Epithelial cell of umbilical artery (primary cell): ENCODE results near the gene TTC34. TPM values are rescaled to one million over a fixed set of nuclear protein-coding genes. Genes with fewer than 3 reads are reported as not detected.

ENCODE experiments used
- total RNA-seq: library from RNA; depleted of rRNA; stranded (reverse); fragments of >200 nt; gene quantifications from 2 replicates; pipeline ENCODE4 v1.2.3, GENCODE V29; 2014

TTC34 gene
- under 0.01 and 0.15 TPM in 2 replicates for total RNA-seq

GRCh38 chr1:2801535-2802291, at the start of gene TTC34:
Gene TTC34 (minus strand): TSS chr1:2801693. CDS start chr1:2800827, 866 bp downstream.

GRCh38 chr1:2632561-2633361, 168.7 kb downstream of the TTC34 start, which contains the start of gene MMEL1:
Gene MMEL1 (minus strand): TSS chr1:2633016. CDS start chr1:2629484, 3,532 bp downstream.

GRCh38 chr1:2586154-2587070, 215.1 kb downstream of the TTC34 start, which contains the start of gene PRXL2B:
Gene PRXL2B (plus strand): TSS chr1:2586777. CDS start chr1:2586886, 109 bp downstream.

Other genes starting within 250 kb of the TTC34 start
- gene TNFRSF14, start 245.3 kb downstream of the TTC34 start, total RNA-seq = 13.0 and 26.1 TPM in 2 replicates
- gene PRXL2B, start 214.9 kb downstream of the TTC34 start, total RNA-seq = 24.6 and 31.2 TPM in 2 replicates
- gene MMEL1, start 168.7 kb downstream of the TTC34 start, total RNA-seq = 1.5 and 3.9 TPM in 2 replicates
- gene ACTRT2, start 219.8 kb upstream of the TTC34 start, total RNA-seq = not detected in 2 replicates